ENCODE results near the gene LYL1.

The LYL1 gene

DNA sequence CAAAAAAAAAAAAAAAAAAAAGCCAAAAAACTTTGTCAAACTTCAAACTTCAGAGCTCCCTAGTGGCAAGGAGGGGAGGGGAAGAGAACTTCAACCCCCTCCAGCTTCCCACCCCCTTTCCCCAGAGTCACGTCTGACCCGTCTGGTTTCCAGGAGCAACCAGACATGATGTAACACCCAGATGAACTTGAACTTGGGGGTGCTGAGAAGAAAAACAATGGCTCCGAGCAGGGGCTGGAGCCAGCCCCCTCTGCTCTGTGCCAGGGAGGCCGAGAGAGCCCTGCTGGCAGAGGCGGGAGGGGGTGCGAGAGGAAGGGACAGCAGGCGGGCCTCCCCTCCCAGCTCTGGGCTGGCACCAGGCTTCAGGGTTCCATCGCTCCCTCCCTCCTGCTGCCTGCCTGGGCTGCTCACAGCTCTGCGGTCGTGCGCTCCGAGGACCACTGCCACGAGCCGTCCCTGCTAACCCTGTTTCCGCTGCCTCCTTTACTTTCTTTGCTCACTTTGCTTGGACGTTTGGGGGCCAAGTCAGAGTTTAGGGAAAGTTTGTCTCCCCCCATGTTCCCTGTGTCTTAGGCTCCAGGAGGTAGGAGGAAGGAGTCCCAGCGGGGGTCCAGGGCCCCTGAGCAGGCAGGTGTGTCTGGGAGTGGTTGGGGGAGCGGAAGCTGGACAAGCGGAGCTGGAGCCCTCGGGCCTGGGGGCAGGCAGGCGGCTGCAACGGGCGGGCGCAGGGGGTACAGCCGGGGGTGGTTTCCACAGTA, 11.1 kb downstream of the LYL1 start:
- no peak for FAIRE-seq

DNA sequence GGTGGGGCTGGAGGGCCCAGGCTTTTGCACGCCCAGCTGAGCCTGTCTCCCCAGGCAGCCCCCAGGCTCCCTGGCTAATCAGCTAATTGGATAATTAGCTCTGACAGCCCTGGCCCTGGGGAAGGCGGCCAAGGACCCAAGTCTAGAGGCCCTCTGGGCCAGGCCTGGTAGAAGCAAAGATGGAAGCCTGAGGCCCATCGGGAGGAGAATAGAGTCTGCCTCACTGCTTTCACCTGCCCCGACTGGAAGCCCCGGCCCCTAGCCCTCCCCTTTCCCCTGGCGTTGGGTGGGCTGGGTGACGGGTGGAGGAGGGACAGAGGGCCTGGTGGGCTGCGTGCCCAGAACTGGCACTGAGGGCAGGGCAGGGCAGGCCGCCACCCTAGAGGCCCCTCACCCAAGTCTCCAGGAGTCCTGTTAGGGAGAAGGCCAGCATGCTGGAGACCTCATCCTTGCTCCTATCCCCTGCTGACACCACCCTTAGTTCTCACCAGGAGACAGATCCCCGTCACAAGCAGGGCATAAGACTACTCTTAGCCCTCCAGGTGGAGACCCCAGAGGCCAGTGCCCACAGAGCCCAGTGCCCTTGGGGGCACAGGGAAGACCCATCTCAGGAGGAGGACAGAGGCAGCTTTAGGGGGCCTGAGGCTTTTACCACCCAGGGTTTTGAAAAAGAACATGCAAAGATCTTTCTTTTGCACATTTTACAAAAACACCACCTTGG, 12.0 kb downstream of the LYL1 start:
- no peak for FAIRE-seq

DNA sequence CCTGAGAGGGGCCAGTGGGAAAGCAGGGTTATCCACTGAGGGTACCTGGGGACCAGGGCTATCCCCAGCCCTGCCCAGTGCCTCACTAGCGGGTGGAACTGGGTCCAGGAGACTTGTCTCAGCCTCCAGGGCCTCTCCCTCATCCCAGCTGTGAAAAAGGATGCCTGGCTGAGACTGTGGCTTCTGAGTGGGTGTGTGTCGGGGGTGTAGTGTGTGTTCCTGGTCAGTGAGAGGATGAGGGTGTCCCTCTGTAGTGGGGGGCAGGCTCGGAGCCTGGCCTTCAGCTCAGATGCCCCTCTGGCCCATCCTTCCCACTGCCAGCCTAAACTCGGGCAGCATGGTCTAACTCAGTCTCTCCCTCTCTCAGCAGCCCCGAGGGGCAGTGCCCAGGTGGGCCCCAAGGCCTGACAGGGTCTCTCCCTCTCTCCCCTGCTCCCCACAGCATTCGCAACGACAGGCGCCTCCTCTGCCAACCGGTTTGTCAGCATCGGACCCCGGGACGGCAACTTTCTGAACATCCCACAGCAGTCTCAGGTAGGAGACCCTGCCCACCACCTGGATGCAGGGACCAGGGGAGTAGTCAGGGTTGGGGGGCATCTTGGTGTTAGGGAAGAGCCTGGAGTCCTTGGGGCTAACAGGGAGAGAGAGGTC, 12.7 kb downstream of the LYL1 start:
- no peak for FAIRE-seq

DNA sequence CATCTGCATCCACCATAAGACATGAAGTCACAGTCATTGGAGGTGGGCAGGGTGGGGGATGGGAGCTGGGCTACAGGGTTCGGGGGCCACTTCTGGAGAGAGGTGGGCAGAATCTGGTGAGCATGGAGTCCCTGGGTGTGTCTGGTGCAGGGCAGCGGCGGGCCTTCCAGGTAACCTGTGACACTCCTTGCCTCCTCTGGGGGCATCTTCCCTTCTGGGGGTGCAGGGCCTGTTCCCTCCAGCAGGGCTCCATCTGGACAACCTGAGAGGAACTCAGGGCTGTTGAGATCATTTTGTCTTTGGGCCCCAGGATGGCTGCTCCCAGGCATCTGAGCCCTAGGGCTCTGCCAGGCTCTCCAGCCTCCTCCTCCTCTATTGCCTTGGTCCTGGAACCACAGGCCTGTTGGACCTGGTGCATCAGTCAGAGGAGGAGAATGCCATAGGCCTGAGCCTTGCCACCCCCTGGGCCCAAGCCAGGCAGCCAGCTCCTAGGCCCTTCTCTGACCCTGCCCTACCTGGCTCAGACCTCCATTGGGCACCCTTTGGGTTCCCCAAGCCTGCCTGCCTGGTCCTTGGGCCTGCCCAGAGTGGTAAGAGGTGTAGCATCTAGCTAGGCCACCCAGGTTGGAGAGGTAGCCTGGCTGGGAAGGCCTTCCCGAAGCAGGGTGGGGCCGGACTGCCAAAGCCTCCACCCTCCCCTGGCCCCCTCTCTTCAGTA, 13.4 kb downstream of the LYL1 start:
- no peak for FAIRE-seq

DNA sequence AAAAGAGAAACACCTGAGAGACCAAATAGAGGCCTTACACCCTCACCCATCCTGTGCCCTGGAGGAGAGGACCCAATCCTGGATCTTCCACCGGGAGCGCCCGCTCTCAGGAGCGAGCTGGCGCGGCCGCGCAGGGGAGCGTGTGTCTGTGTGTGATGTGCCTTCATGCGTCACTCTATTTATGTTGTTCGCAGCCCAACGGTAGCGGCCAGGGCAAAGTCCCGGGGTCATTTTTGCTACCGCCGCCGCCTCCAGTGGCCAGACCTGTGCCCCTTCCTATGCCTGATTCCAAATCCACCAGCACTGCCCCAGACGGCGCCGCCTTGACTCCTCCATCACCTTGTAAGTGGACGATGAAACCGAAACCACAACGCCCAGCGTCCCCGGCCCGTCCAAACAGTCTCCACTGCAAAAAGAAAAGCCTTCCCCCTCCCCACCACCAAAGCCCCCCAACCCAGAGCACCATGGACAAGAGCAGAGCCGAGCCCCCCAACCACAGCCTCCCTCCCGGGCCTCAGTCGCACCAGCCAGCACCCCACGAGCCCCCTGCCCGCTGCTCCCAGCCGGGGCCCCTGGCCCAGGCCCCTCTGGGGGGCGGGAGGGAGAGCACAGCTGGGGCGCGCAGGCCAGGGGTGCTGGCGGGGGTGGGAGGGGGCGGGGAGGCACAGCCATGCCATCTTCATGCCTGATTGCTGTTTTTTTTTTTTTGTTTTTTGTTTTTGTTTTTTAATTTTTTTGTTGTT, 14.7 kb downstream of the LYL1 start:
- FAIRE-seq: no peak

DNA sequence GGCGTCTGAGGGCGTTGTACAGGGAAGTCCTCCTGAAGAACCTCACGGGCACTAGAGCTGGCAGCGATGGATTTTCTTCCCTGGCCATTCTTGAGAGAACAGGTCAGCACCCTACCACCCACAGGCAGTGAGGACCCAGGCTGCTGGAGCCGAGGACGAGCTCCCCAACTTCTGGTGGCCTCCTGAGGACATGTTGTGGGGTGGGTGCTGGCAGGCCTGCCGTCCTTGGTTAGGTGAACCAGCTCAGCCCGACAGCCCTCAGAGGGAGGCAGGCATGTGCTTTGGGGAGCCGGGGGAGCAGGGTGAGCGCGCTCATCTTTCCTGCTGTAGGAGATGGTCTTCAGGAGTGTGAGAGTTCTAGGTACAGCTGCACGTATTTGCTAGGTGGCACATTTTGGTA, 15.4 kb downstream of the LYL1 start:
- no peak for FAIRE-seq

DNA sequence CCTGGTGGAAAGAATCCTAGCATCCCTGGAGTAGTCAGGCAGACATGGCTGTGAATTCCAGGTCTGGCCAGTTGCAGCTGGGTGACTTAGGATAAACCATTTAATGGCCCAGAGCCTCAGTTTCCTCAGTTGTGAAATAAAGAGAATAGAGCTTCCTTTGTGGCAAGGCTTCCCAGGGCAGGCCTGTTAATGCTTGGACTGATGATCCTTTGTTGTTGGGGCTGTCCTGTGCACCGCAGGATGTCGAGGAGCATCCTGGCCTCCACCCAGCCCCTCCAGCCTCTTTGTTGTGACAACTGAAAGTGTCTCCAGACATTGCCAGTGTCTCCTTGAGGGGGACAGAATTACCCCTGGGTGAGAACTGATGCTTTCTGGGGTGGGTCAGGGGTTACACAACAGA, 16.3 kb downstream of the LYL1 start:
- no peak for FAIRE-seq

DNA sequence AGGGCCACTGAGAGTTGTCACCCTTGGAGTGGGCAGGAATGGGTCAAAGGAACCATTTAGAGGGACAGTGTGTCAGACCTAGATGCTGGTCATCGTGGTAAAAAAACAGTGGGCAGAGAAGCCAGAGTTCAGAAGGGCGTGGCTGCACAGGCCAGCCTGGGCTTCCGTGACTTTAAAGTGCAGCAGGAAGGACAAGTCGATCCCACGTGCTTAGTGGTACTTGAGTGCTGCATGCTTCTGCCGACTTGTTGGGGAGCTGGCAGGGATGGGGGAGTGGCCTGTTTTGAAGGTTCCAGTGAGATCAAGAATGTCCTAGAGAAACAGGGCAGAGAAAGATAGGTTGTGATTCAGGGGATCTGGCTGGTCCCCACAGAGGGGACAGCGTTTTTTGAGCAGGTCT, 17.0 kb downstream of the LYL1 start:
- no peak for FAIRE-seq

DNA sequence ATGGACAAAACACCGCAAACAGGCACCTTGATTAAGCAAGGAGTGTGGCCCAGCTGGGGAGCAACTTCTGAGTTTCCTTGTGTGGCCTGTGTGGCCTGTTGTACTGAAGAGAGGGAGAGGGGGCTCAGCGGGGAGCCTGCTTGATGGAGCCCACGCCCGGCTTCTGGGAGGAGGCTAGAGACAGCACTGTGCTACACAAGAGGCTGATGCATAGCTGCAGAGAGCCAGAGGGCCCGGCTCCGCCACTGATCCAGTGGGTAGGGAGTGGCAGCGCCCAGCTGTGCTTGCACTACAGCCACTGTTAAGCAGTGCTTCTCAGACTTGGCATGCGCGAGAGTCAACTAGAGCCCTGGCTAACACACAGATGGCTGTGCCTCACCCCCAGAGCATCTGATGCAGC, 19.0 kb downstream of the LYL1 start:
- no peak for FAIRE-seq

DNA sequence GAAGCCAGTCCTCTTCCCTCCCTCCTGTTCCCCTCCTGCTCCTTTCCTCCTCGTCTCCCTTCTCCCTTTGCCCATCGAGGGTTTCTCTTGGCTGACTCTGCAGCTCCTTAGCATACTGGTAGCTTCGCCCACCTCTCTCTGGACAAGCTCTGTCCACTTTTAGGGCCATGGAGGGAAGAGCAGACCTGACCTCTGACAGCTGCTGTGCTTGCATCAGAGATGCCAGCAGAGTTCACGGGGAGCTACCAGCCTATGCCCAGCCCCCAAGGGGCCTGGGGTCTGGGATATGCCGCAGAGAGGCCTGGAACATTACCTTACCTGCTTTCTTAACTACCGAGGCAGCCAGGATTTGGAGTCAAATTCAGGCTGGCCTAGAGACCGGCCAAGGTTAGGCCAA, 19.7 kb downstream of the LYL1 start:
- no peak for FAIRE-seq

DNA sequence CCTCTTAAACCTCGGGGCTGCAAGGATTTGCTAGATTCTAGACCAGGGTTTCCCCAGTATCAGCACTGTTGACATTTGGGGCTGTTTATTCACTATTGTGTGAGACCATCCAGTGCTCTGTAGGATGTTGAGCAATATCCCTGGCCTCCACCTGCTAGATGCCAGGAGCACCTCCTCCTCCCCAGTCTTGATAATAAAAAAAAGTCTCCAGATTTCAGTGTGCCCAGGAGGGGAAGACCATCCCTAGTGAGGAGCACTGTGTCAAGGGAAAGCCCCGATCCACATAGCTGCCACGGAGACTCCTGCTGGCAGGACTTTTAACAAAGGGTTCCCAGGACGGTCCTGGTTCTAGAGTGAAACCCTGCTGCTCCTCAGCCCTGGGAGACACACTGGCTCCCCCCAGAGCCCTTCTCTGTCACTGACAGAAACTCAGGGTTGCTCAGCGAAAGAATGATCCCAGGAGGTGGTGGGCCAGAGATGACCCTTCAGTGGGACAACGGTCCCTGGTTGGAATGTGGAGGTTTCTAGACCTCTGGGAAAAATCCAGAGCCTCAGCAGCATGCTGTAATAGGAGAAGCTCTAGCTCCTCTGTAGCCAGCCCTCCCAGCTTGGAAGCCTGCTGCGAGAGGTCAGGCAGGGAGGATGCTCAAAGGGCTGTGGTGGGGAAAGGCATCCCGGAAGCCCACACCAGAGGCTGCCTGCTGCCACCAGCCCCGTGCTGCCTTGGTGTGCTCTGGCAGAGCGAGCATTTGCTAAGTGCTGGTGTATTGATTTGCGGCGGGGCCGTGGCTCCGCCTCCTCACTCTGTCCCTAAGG, 20.3 kb downstream of the LYL1 start:
- no peak for FAIRE-seq

DNA sequence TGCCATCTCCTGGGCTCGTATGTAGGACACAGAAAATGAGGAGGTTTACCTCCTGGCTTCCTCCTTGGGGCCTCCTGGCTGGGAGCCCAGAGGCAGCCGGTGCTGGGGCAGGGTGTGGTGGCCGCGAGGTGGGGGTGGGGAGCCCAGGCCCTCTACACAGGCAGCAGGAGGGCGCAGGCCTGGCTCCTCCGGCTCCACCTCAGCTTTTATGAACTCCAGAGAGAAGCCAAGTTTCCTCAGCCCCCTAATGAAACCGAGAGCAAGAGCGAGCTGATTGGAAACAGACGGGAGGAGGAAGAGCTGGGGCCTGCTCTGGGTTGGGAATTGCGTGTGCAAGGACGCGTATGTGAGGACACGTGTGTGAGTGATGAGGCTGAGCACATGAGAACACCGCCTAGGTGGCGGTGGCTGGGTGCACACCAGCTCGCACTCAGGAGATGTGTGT, 23.1 kb downstream of the LYL1 start:
- no peak for FAIRE-seq

DNA sequence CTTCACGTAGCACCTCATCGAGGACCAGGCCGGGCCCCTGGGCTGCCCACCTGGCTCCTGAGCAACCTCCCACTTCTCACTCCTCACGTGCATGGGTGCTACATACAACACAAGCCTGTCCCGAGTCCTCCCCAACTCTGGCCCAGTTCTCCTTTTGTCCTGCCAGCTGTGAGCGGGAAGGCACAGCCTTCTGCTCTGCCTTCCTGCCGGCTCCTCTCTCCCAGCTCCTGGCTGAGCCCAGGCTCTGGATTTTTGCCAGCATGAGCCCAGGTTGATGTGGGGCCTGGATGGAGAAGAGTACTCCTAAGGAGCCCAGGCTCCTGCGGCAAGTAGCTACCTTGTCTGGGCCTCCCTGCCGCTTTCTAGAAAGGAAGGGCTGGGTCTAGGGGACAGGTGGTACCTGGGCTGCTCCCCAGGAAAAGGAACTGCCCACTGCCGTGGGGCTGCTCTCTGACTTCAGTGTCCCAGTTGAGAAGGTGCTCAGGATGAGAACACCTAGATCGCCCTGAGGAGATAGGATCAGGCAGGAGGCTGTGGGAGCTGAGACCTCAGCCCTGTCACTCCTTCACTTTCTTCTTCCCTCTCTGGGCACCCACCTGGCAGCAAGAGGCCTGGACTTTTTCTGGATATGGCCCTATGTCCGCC, 23.6 kb downstream of the LYL1 start:
- FAIRE-seq: no peak

DNA sequence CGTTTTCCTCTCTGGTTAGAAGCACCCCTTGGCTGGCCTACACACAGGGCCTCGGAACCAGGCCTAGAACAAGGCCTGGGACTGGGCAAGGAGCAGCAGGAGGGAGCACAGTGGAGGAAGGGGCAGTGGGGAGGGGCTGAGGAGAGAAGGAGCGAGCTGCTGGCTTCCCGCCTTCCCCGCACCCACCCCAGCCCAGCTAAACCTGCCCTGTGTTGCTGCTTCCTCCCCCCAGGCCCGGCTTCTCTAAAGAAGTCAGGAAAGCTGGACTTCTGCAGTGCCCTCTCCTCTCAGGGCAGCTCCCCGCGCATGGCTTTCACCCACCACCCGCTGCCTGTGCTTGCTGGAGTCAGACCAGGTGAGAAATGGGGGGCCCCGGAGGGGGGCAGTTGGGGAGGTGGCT, 24.3 kb downstream of the LYL1 start:
- FAIRE-seq: no peak

DNA sequence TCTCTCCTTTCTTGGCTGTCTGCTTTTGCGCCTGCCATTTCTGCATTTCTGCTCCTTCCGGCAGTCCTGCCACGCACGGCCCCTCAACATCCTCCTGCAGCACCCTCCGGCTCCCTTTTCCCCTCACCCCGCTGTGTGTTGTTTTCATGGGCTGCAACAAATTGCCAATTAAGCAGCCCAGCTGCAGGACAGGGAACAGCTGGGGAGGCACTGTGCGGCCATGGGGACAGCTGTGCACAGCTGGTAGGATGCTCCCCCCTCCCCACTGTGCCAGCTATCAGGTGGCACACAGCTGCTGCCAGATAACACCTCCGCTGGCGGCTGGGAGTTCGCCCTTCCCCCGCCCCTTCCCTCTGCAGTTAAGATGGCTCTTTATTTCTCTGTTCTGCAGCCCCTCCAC, 25.4 kb downstream of the LYL1 start:
- no peak for FAIRE-seq

DNA sequence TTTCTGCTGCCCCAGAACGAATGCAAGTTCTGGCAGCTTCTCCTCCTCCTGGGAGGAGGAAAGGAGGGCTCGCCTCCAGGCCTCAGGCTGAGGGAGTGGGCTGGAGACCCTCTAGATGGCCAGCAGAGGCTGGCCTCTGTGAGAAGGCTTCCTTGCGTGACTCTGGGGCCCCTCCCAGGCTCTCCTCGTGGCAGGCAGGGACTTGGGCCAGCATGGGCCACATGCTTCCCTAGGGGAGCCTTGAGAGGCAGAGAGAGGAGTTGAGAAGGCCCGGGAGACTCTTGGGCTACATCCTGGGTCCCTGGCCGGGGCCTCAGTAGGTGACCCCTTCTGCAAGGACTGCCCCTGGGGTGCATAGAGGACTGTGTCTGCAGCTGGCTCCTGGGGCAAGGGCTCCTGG, 25.9 kb downstream of the LYL1 start:
- FAIRE-seq: no peak

DNA sequence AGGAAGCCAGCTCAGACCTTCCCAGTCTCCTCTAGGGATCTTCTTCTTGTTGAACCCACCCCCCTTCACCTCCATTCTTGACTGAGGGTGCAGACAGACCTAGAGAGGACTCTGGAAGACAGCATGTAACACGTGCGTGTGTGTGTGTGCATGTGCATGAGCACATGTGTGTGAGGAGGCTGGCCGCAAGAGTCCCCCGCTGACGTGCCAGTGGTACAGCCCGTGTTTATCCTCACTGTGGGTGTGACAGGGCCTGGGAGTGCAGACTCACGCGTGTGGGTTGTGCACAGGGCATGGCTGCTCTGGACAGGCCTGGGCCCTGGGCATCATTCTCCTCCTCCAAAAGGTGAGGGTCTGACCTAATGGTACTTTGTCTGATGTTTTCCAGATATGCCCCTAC, 26.3 kb downstream of the LYL1 start:
- FAIRE-seq: no peak

DNA sequence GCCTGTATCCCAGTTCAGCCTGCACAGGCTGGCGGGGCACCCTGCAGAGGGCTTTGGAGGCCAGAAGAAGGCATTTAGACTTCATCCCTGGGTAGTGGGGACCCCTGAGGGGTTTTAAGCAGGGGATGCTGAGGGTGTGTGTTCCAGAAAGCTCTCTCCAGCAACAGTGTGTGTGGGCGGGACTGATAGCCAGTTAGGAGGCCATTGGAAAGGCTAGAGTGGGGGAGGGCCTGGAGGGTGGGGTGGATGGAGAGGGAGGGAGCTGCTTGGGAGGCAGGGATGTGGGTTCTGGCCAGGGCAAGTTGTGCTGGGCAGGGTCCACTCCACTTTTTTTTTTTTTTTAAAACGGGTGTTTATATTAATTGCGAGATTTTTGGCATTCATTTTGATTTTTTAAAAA, 28.3 kb downstream of the LYL1 start:
- no peak for FAIRE-seq

DNA sequence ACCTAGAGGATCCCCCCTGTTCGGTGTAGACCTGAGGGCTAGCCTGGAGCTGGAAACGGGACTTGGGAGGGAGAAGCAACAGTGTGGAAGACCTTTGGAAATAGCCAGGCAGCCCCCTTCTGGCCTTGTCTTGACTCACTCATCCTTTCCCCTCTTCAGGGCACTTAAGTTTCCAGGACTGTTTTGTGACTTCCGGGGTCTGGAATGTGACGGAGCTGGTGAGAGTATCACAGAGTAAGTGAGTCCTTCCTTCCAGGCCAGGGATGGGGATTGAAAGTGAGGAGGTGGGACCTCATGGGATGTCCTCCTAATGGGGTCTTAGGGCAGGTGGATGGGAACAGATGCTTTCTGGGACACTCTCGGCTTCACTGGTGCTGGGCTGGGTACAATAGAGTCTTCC, 29.4 kb downstream of the LYL1 start:
- FAIRE-seq: no peak

DNA sequence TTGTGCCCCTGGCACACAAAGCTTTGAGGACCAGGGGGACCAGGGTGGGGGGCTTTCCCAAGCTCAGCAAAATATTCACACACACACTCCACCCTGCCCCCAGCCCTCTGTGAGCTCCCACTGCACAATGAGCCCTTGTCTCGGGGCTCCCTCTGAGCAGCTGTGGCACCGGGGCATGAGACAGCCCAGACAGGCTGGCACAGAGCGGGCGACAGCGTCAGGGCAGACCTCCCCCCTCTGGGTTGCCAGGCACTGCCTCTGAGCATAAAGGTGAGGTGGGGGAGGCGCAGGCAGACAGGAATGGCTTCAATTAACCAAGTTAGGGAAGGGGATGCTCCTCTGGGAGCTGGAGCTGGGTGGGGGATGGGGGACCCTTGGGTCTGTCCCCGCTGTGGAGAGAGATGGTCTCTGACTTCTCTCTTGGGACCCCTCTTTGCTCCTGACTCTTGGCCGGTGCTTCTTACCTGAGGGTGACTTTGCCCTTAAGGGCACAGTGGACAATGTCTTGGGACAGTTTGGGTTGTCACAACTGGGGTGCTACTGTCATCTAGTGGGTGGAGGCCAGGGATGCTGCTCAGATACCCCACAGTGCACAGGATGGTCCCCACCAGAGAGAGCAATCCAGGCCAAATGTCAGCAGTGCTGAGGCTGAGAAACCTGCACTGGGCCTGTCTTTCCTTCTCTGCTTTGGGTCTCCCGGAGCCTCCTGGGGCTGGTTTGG, 30.3 kb downstream of the LYL1 start:
- FAIRE-seq: no peak
